ENCODE data around the gene CEND1. TPM values are rescaled to one million over a fixed set of nuclear protein-coding genes. Genes with fewer than 3 reads are reported as not detected.
A peak's percentile ranks its signal among the peaks of the same experiment; 100 is the strongest.

CEND1 gene
- total RNA-seq, 1 experiment from 2014 or later = 2.7 TPM

GRCh38 chr11:810040-810567, 20.2 kb upstream of the CEND1 start (continued):
- no peak for TF ChIP-seq AFF4 (CRISPR knock-in tag; IDR thresholded peaks at IDR 0.05; ENCODE audit: borderline replicate concordance)
- TF ChIP-seq TEAD4 (CRISPR knock-in tag; IDR thresholded peaks at IDR 0.05) = peak; percentile 52
- 0 out of 2 replicates have a peak, but pooled peaks have one; percentile 17 for TF ChIP-seq ERG (CRISPR knock-in tag; IDR thresholded peaks at IDR 0.05)
- TF ChIP-seq IRF1 (CRISPR knock-in tag; IDR thresholded peaks at IDR 0.05) = peak; percentile 71; the same call in 1 of the 2 replicates
- peak; percentile 45; the same call in 1 of the 2 replicates for TF ChIP-seq JUN (CRISPR knock-in tag; IDR thresholded peaks at IDR 0.05)

GRCh38 chr11:809287-810039, 19.6 kb upstream of the CEND1 start, which contains the start of gene RPLP2:
TSS of gene RPLP2 (plus strand) at chr11:809967. CDS start at chr11:810235, 268 bp downstream.
- peak; percentile 66 for ATAC-seq
- TF ChIP-seq FOXK1 (CRISPR knock-in tag; IDR thresholded peaks at IDR 0.05) (peak; percentile 62; the same call in 1 of the 2 replicates), SP1 (CRISPR knock-in tag; conservative IDR thresholded peaks at IDR 0.05) (peak; percentile 95), AFF4 (CRISPR knock-in tag; IDR thresholded peaks at IDR 0.05; ENCODE audit: borderline replicate concordance) (no peak), ZNF317 (CRISPR knock-in tag; IDR thresholded peaks at IDR 0.05; ENCODE audit: borderline replicate concordance, low read depth) (no peak), IRF2 (CRISPR knock-in tag; IDR thresholded peaks at IDR 0.05; ENCODE audit: borderline replicate concordance, low read depth) (0 out of 2 replicates have a peak, but pooled peaks have one; percentile 41), NFE2L1 (CRISPR knock-in tag; IDR thresholded peaks at IDR 0.05) (peak; percentile 31; the same call in 1 of the 2 replicates), USF1 (CRISPR knock-in tag; IDR thresholded peaks at IDR 0.05) (0 out of 2 replicates have a peak, but pooled peaks have one; percentile 16), NFYB (CRISPR knock-in tag; conservative IDR thresholded peaks at IDR 0.05; ENCODE audit: low read depth) (peak; percentile 92), ZNF219 (CRISPR knock-in tag; IDR thresholded peaks at IDR 0.05; ENCODE audit: borderline replicate concordance) (0 out of 2 replicates have a peak, but pooled peaks have one; percentile 38), EMX1 (CRISPR knock-in tag; IDR thresholded peaks at IDR 0.05) (no peak), CBFB (CRISPR knock-in tag; IDR thresholded peaks at IDR 0.05; ENCODE audit: low read depth) (no peak), E2F5 (CRISPR knock-in tag; IDR thresholded peaks at IDR 0.05) (0 out of 2 replicates have a peak, but pooled peaks have one; percentile 32), CREB1 (CRISPR knock-in tag; IDR thresholded peaks at IDR 0.05) (peak; percentile 57), MYBL2 (CRISPR knock-in tag; IDR thresholded peaks at IDR 0.05) (peak; percentile 87), TCF7 (CRISPR knock-in tag; IDR thresholded peaks at IDR 0.05; ENCODE audit: low read depth) (peak; percentile 57; the same call in 1 of the 2 replicates), FOXJ3 (CRISPR knock-in tag; IDR thresholded peaks at IDR 0.05; ENCODE audit: borderline replicate concordance) (no peak), CREM (CRISPR knock-in tag; IDR thresholded peaks at IDR 0.05) (peak; percentile 91), ELF4 (CRISPR knock-in tag; IDR thresholded peaks at IDR 0.05; ENCODE audit: low read depth) (no peak)

More at GRCh38 chr11:809287-810039, 19.6 kb upstream of the CEND1 start, which contains the start of gene RPLP2:
- DNase-seq (ENCODE audit: low spot score) = peak; percentile 97
- peak within 1 kb of the TSS; percentile 92 for H3K4me3 Mint-ChIP-seq
- H3K9me3 Mint-ChIP-seq = no peaks in the 10 kb centered on the region
- no peaks in the 10 kb centered on the region for H3K27me3 Mint-ChIP-seq (ENCODE audit: low read depth)
- ChIA-PET CTCF (interaction anchor here (0.8 to 2.2 kb wide), 6 partner anchors 11 to 255 kb away, joined by 3 to 13 read pairs (median 5); no protein-coding TSS in a partner anchor), POLR2A (interaction anchor here (0.6 to 2.0 kb wide), 7 partner anchors 10 to 26 kb away, joined by 3 to 18 read pairs (median 4); partner anchors contain the start of genes CD151, CRACR2B and PNPLA2)
- peaks cover 40% of the 10 kb centered on the region for H3K4me1 Mint-ChIP-seq
- peaks cover 28% of the 10 kb centered on the region for H3K36me3 Mint-ChIP-seq
- H3K27ac Mint-ChIP-seq = peak within 1 kb of the TSS; percentile 97

Data from WTC11 (cell line).